Epithelial cell of proximal tubule (primary cell): ENCODE results near the gene KTI12. TPM values are rescaled to one million over a fixed set of nuclear protein-coding genes. Genes with fewer than 3 reads are reported as not detected.

ENCODE experiments used
- total RNA-seq: library from RNA; depleted of rRNA; stranded (reverse); fragments of >200 nt; gene quantifications from 2 replicates; pipeline ENCODE4 v1.2.3, GENCODE V29; 2015

Gene KTI12
- total RNA-seq, 1 donor from 2014 or later, result 10.4 TPM

Other genes starting within 250 kb of the KTI12 start
- 46.0 and 52.4 TPM in 2 replicates for gene NRDC, start 155.1 kb downstream of the KTI12 start, total RNA-seq
- gene RAB3B, start 43.1 kb downstream of the KTI12 start, total RNA-seq, result 15.8 and 35.5 TPM in 2 replicates
- 51.7 and 85.7 TPM in 2 replicates for gene TXNDC12, start 21.4 kb upstream of the KTI12 start, total RNA-seq
- 47.4 and 65.8 TPM in 2 replicates for gene BTF3L4, start 22.5 kb upstream of the KTI12 start, total RNA-seq
- gene ZFYVE9, start 108.3 kb upstream of the KTI12 start, total RNA-seq, result 9.8 and 17.6 TPM in 2 replicates